Neural cell (in vitro differentiated cells): ENCODE results near the gene RAB4B. TPM values are rescaled to one million over a fixed set of nuclear protein-coding genes. Genes with fewer than 3 reads are reported as not detected.

ENCODE experiments used
- H2AFZ ChIP-seq: fragments of 200-600, 300-800 bp; sonication (generic), shearing (Covaris generic); 2 replicates; pipeline ENCODE4 v1.6.0; 2014; ENCODE audit warnings: low read depth, mild to moderate bottlenecking, antibody characterized with exemption, low read length, moderate library complexity
- H3F3A ChIP-seq: fragments of 200-600 bp; shearing (Covaris generic); 2 replicates; pipeline ENCODE4 v1.6.1; 2016; ENCODE audit warnings: mild to moderate bottlenecking, moderate library complexity, mixed read lengths, antibody characterized with exemption, low read length; ENCODE audit not compliant: insufficient read depth, poor library complexity, severe bottlenecking
- H3K27ac ChIP-seq: fragments of 200-600, 300-800 bp; sonication (generic), shearing (Covaris generic); 2 replicates; pipeline ENCODE4 v1.5.1; 2014; ENCODE audit warnings: mild to moderate bottlenecking, low read length, moderate library complexity
- H3K27me3 ChIP-seq: fragments of 300-800, 200-600 bp; sonication (generic), shearing (Covaris generic); 2 replicates; pipeline ENCODE4 v1.6.0; 2014; ENCODE audit warnings: mild to moderate bottlenecking, low read depth, low read length, moderate library complexity; ENCODE audit not compliant: insufficient read depth
- H3K36me3 ChIP-seq: fragments of 300-800, 200-600 bp; sonication (generic), shearing (Covaris generic); 2 replicates; pipeline ENCODE4 v1.5.1; 2014; ENCODE audit warnings: mild to moderate bottlenecking, antibody characterized with exemption, low read length, moderate library complexity; ENCODE audit not compliant: insufficient read depth
- H3K4me2 ChIP-seq: fragments of 300-800, 200-600 bp; sonication (generic), shearing (Covaris generic); 2 replicates; pipeline ENCODE4 v1.6.0; 2014; ENCODE audit warnings: mild to moderate bottlenecking, low read length
- H3K4me3 ChIP-seq: fragments of 300-800, 200-600 bp; sonication (generic), shearing (Covaris generic); 2 replicates; pipeline ENCODE4 v1.5.1; 2014; ENCODE audit warnings: mild to moderate bottlenecking, low read length, moderate library complexity
- H3K79me2 ChIP-seq: fragments of 200-600 bp; shearing (Covaris generic); replicated peaks from 2 replicates; pipeline ENCODE4 v1.6.0; 2014; ENCODE audit warnings: mild to moderate bottlenecking, low read length, moderate library complexity; ENCODE audit not compliant: insufficient read depth
- H3K9ac ChIP-seq: fragments of 300-800, 200-600 bp; sonication (generic), shearing (Covaris generic); 2 replicates; pipeline ENCODE4 v1.6.1; 2016; ENCODE audit warnings: mild to moderate bottlenecking, low read length, mixed read lengths
- H3K9me2 ChIP-seq: fragments of 200-600 bp; shearing (Covaris generic); 2 replicates; pipeline ENCODE4 v1.6.1; 2016; ENCODE audit warnings: mild to moderate bottlenecking, low read length, mixed read lengths; ENCODE audit not compliant: insufficient read depth
- H3K9me3 ChIP-seq: fragments of 200-600, 300-800 bp; sonication (generic), shearing (Covaris generic); 2 replicates; pipeline ENCODE4 v1.6.1; 2016; ENCODE audit warnings: mild to moderate bottlenecking, mixed run types, low read length, moderate library complexity, mixed read lengths
- H4K20me1 ChIP-seq: fragments of 200-600 bp; shearing (Covaris generic); 2 replicates; pipeline ENCODE4 v1.6.1; 2016; ENCODE audit warnings: mild to moderate bottlenecking, mixed run types; ENCODE audit not compliant: insufficient read depth
- CTCF ChIP-seq: fragments of 450-650 bp; IDR thresholded peaks from 2 replicates; pipeline ENCODE4 v1.5.1; 2014; ENCODE audit warnings: antibody characterized with exemption, mild to moderate bottlenecking, moderate library complexity; ENCODE audit not compliant: poor library complexity, severe bottlenecking
- EP300 ChIP-seq: fragments of 450-650 bp; conservative IDR thresholded peaks from 2 replicates; pipeline ENCODE4 v1.6.1; 2014; ENCODE audit warnings: antibody characterized with exemption, mild to moderate bottlenecking, moderate library complexity; ENCODE audit not compliant: poor library complexity, severe bottlenecking
- EZH2 ChIP-seq: fragments of 200-600, 300-800 bp; shearing (Covaris generic), sonication (generic); IDR thresholded peaks from 2 replicates; pipeline ENCODE4 v1.6.1; 2014; ENCODE audit warnings: antibody characterized with exemption, low read length, borderline replicate concordance, mild to moderate bottlenecking; ENCODE audit not compliant: insufficient read depth, poor library complexity, severe bottlenecking
- MXI1 ChIP-seq: fragments of 450-650 bp; conservative IDR thresholded peaks from 2 replicates; pipeline ENCODE4 v1.6.1; 2014; ENCODE audit warnings: antibody characterized with exemption, mild to moderate bottlenecking; ENCODE audit not compliant: poor library complexity, severe bottlenecking
- POLR2AphosphoS5 ChIP-seq: IDR thresholded peaks from 2 replicates; pipeline ENCODE4 v1.6.1; 2012
- RAD21 ChIP-seq: fragments of 450-650 bp; conservative IDR thresholded peaks from 2 replicates; pipeline ENCODE4 v1.6.1; 2014; ENCODE audit warnings: antibody characterized with exemption, mild to moderate bottlenecking, moderate library complexity
- REST ChIP-seq: IDR thresholded peaks from 2 replicates; pipeline ENCODE4 v1.6.1; 2012; ENCODE audit warnings: borderline replicate concordance
- SMC3 ChIP-seq: fragments of 450-650 bp; conservative IDR thresholded peaks from 2 replicates; pipeline ENCODE4 v1.6.1; 2014; ENCODE audit warnings: antibody characterized with exemption, mild to moderate bottlenecking, moderate library complexity; ENCODE audit not compliant: poor library complexity
- TAF1 ChIP-seq: IDR thresholded peaks from 2 replicates; pipeline ENCODE4 v1.6.1; 2012; ENCODE audit warnings: low read depth
- polyA plus RNA-seq: library from polyadenylated mRNA; depleted of rRNA; stranded (reverse); fragments of >200 nt; gene quantifications from 2 replicates; pipeline ENCODE4 v1.2.3, GENCODE V29; 2014

Gene RAB4B
- polyA plus RNA-seq, 1 donor from 2014 or later, result 66.0 TPM

DNA sequence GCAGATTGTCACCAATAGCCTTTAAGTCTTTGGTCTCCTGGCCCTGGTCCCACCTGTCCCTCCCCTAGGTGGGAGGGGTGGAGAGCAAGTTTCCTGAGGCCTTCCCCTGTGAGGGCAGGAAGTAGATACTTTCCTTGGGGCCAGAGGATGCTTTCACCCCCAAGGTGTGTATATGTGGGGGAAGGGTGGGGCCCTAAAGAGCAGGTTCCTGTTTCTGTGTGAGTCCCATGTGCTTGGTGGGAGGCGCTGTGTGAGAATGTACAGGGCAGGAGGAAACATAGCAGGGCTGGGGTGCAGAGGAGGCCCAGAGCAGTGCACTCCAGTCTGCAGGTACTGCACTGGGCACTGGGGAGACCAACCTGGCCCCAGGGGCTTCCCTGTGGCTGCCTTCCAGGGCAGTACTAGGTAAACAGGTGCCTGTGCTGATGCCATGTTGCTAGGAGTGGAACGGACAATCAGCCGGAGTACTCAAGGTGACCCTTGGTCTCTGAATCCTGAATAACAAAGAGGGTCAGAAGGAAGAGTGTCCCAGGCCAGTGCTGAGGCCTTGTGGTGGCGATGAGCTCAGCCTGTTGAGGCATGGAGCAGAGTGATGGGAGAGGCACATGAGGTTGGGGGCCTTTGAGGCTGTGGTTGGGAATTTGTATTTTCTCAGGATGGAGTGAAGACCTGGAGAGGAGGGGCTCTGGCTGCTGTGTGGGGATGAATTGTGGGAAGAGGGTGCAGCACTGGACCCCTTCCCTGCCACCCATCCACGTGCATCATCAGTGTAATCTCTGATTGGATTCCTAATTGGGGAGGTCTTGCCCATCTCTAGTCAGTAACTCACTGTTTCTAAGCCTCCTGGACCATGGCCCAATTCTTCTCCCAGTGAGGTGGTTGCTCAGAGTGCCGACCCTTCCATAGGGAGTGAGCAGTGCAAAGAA, 26.1 kb downstream of the RAB4B start:
- Histone ChIP-seq H3K9me2 (no peaks in the 10 kb centered on the region), H3K79me2 (peaks cover 72% of the 10 kb centered on the region), H4K20me1 (peaks cover 10% of the 10 kb centered on the region), H3K9ac (no peak overlapping the region), H3K9me3 (no peaks in the 10 kb centered on the region), H3K4me3 (peak overlapping the region; percentile 92), H3F3A (no peaks in the 10 kb centered on the region), H3K4me2 (peak overlapping the region; percentile 17), H3K27ac (no peak overlapping the region), H3K27me3 (no peaks in the 10 kb centered on the region), H2AFZ (no peak overlapping the region), H3K36me3 (peaks cover 3% of the 10 kb centered on the region)
- TF ChIP-seq CTCF (no peak), POLR2AphosphoS5 (no peak), SMC3 (no peak), TAF1 (no peak), EP300 (no peak), RAD21 (no peak), EZH2 (no peak), REST (no peak), MXI1 (no peak)

DNA sequence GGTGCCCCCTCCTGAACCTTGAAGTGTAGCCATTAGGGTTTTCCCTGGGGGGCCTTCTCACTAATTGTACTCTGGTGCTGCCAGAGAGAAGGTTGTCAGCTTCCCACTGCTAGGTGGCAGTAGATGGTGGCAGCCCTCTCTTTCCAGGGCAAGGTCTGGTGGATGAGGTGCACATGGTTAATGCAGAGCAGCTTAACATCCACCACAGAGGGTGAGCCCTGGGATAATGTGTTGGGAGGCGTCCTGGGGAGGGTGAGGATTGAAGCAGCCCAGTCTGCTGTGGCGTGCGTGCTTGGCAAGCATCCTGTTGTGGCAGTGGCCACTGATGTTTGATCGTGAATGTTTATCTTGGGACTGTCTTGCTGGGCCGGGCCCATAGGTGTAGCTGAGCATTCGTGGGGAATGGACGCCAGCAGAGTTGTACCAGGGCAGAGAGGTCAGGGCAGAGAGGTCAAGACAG, 26.8 kb downstream of the RAB4B start:
- peaks cover 10% of the 10 kb centered on the region for H4K20me1 ChIP-seq
- peak overlapping the region; percentile 92 for H3K4me3 ChIP-seq
- no peaks in the 10 kb centered on the region for H3K9me3 ChIP-seq
- H3K27ac ChIP-seq, result no peak overlapping the region
- no peak overlapping the region for H2AFZ ChIP-seq
- H3K36me3 ChIP-seq, result peaks cover 3% of the 10 kb centered on the region
- no peaks in the 10 kb centered on the region for H3K9me2 ChIP-seq
- H3K9ac ChIP-seq, result no peak overlapping the region
- H3K79me2 ChIP-seq, result peaks cover 68% of the 10 kb centered on the region
- no peaks in the 10 kb centered on the region for H3F3A ChIP-seq
- no peaks in the 10 kb centered on the region for H3K27me3 ChIP-seq
- no peak for TF ChIP-seq MXI1
- TF ChIP-seq CTCF, result peak; percentile 29
- no peak overlapping the region for H3K4me2 ChIP-seq
